ENCODE data around the gene SHISA4. TPM values are rescaled to one million over a fixed set of nuclear protein-coding genes. Genes with fewer than 3 reads are reported as not detected.

The SHISA4 gene
- total RNA-seq, 1 donor from 2014 or later = 9.8 TPM

DNA sequence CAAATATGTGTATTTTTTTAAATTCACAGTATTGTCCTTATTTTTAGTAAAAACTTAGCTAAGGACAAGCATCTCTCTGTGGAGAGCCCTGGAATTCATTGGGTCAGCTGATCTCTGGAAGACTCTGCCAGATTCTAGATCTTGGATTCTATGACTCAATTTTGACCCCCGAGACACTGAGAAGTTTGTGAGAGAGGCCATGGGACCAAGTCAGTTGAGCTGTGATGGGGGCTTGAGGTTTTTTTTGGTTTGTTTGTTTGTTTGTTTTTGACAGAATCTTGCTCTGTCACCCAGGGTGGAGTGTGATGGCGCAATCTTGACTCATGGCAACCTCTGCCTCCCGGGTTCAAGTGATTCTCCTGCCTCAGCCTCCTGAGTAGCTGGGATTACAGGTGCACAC, 13.5 kb downstream of the SHISA4 start:
- Mint-ChIP-seq H3K36me3 (peaks cover 3% of the 10 kb centered on the region), H3K4me3 (no peak overlapping the region), H3K27ac (no peak overlapping the region), H3K9me3 (no peaks in the 10 kb centered on the region), H3K4me1 (peaks cover 20% of the 10 kb centered on the region), H3K27me3 (ENCODE audit: low read depth) (no peaks in the 10 kb centered on the region)
- DNase-seq (ENCODE audit: low spot score in 2 of 2, unreplicated experiment in 2 of 2) = no peak
- no peak for TF ChIP-seq CTCF (IDR thresholded peaks at IDR 0.05; ENCODE audit: unreplicated experiment)

- Mint-ChIP-seq H3K9me3 (no peaks in the 10 kb centered on the region), H3K4me1 (peaks cover 20% of the 10 kb centered on the region), H3K27ac (peak overlapping the region; percentile 47), H3K4me3 (no peak overlapping the region), H3K36me3 (peaks cover 3% of the 10 kb centered on the region), H3K27me3 (ENCODE audit: low read depth) (no peaks in the 10 kb centered on the region)
- TF ChIP-seq CTCF (IDR thresholded peaks at IDR 0.05; ENCODE audit: unreplicated experiment) = no peak
- DNase-seq (ENCODE audit: low spot score in 2 of 2, unreplicated experiment in 2 of 2) = no peak
These were observed 14.4 kb downstream of the SHISA4 start for GRCh38 chr1:201903135-201903534.

- no peaks in the 10 kb centered on the region for H3K27me3 Mint-ChIP-seq (ENCODE audit: low read depth)
- H3K4me1 Mint-ChIP-seq = peaks cover 20% of the 10 kb centered on the region
- no peak for DNase-seq (ENCODE audit: low spot score in 2 of 2, unreplicated experiment in 2 of 2)
- H3K4me3 Mint-ChIP-seq = no peak overlapping the region
- no peak for TF ChIP-seq CTCF (IDR thresholded peaks at IDR 0.05; ENCODE audit: unreplicated experiment)
- H3K9me3 Mint-ChIP-seq = no peaks in the 10 kb centered on the region
- peaks cover 3% of the 10 kb centered on the region for H3K36me3 Mint-ChIP-seq
- peak overlapping the region; percentile 95 for H3K27ac Mint-ChIP-seq
These were observed 15.9 kb downstream of the SHISA4 start for GRCh38 chr1:201904579-201904978.

- TF ChIP-seq CTCF (IDR thresholded peaks at IDR 0.05; ENCODE audit: unreplicated experiment) = no peak
- no peaks in the 10 kb centered on the region for H3K27me3 Mint-ChIP-seq (ENCODE audit: low read depth)
- no peaks in the 10 kb centered on the region for H3K9me3 Mint-ChIP-seq
- H3K36me3 Mint-ChIP-seq = no peaks in the 10 kb centered on the region
- DNase-seq (ENCODE audit: low spot score in 2 of 2, unreplicated experiment in 2 of 2) = no peak
- peaks cover 20% of the 10 kb centered on the region for H3K4me1 Mint-ChIP-seq
- peak overlapping the region; percentile 95 for H3K27ac Mint-ChIP-seq
- H3K4me3 Mint-ChIP-seq = no peak overlapping the region
These were observed 16.7 kb downstream of the SHISA4 start for GRCh38 chr1:201905234-201905890.

DNA sequence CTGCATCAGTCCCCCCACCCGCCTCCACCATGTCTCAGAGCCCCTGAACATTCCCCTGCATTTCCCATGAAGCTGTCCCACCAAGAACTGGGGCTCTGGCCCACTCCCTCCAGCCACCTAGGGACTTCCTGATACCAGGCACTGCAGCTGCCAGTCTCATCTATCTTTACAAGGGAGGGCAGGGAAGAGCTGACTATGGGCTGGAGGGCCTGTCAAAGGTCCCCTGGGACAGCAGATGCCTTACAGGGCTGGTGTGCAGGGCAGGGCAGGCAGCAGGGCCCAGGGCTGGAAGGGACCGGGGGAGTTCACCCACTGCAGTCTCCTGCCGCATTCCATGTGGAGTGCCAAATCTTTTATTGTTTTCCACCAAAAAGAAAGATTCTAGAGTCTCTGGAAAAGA, 17.6 kb downstream of the SHISA4 start:
- no peaks in the 10 kb centered on the region for H3K36me3 Mint-ChIP-seq
- no peaks in the 10 kb centered on the region for H3K9me3 Mint-ChIP-seq
- no peak for TF ChIP-seq CTCF (IDR thresholded peaks at IDR 0.05; ENCODE audit: unreplicated experiment)
- H3K27me3 Mint-ChIP-seq (ENCODE audit: low read depth) = no peaks in the 10 kb centered on the region
- H3K4me3 Mint-ChIP-seq = no peak overlapping the region
- no peak for DNase-seq (ENCODE audit: low spot score in 2 of 2, unreplicated experiment in 2 of 2)
- H3K27ac Mint-ChIP-seq = peak overlapping the region; percentile 95
- H3K4me1 Mint-ChIP-seq = peaks cover 20% of the 10 kb centered on the region

DNA sequence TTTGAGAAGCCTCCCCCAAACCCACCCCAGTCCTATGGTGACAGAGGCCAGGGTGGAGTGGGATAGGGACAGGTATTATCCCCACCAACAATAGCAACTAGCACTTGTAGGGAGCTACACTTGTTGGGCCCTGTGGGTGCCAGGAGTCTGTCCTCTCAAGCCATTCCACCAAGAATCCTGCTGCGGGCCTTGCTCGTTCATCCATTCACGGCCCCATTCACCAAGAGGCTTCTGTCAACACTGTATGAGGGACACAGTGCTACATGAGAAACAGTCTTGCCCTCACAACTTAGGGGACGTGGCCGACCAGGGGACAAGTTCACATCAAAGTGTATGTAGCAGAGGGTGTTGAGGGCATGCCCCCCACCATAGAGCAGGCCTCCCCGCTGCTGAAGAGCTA, 18.9 kb downstream of the SHISA4 start:
- no peaks in the 10 kb centered on the region for H3K27me3 Mint-ChIP-seq (ENCODE audit: low read depth)
- DNase-seq (ENCODE audit: low spot score in 2 of 2, unreplicated experiment in 2 of 2) = no peak
- H3K36me3 Mint-ChIP-seq = no peaks in the 10 kb centered on the region
- peaks cover 20% of the 10 kb centered on the region for H3K4me1 Mint-ChIP-seq
- no peak overlapping the region for H3K27ac Mint-ChIP-seq
- H3K9me3 Mint-ChIP-seq = no peaks in the 10 kb centered on the region
- TF ChIP-seq CTCF (IDR thresholded peaks at IDR 0.05; ENCODE audit: unreplicated experiment) = no peak
- H3K4me3 Mint-ChIP-seq = no peak overlapping the region

All from mesothelial cell of epicardium (in vitro differentiated cells).